GM12892 (cell line): Measurements from ENCODE around the gene CPAMD8.

Experiments used
- POLR2AphosphoS5 ChIP-seq: IDR thresholded peaks from 2 replicates; pipeline ENCODE4 v1.6.1; 2011; ENCODE audit warnings: low read depth, low read length, control low read depth
- TAF1 ChIP-seq: IDR thresholded peaks from 2 replicates; pipeline ENCODE4 v1.6.1; 2011; ENCODE audit warnings: low read depth, mild to moderate bottlenecking, control low read depth, low read length, borderline replicate concordance

DNA sequence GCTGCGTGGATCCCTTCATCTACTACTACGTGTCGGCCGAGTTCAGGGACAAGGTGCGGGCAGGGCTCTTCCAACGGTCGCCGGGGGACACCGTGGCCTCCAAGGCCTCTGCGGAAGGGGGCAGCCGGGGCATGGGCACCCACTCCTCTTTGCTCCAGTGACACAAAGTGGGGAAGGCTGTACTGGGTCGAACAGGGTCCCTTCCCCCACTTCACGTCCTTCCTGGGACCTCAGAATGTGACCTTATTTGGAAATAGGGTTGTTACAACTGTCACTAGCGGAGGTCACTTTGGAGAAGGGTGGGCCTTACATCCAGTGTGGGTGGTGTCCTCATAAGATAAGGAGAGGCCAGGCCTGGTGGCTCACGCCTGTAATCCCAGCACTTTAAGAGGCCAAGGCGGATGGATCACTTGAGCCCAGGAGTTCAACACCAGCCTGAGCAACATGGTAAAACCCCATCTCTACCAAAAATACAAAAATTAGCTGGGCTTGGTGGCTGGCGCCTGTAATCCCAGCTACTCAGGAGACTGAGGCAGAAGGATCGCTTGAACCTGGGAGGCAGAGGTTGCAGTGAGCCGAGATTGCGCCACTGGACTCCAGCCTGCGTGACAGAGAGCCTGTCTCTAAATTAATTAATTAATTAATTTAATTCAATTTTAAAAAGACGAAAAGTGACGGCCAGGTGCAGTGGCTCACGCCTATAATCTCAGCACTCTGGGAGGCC is 136.0 kb downstream of the CPAMD8 start:
- TF ChIP-seq TAF1 (no peak), POLR2AphosphoS5 (no peak)
